K562 (cell line): Measurements from ENCODE around the gene ZBTB9.

Experiments
- ATF1 ChIP-seq, 2 experiments: fragments of 450-650 bp in 1 of 2; IDR thresholded peaks; 2 replicates each; pipeline ENCODE4 v1.6.1; 2016; ENCODE audit warnings: missing compliant biosample characterization in 1 of 2, missing genetic modification characterization in 1 of 2
- EWSR1 ChIP-seq: fragments of 450-650 bp; IDR thresholded peaks from 2 replicates; pipeline ENCODE4 v1.6.1; 2018; ENCODE audit warnings: borderline replicate concordance, mild to moderate bottlenecking, low read depth, moderate library complexity; ENCODE audit not compliant: partially characterized antibody
- NBN ChIP-seq: fragments of 450-650 bp; IDR thresholded peaks from 2 replicates; pipeline ENCODE4 v1.6.1; 2016; ENCODE audit warnings: low read depth, mild to moderate bottlenecking
- RAD21 ChIP-seq, 2 experiments: fragments of 250-450 bp in 1 of 2; fragments of 450-650 bp in 1 of 2; sonication (Bioruptor Pico) in 1 of 2; formaldehyde crosslinking in 1 of 2; IDR thresholded peaks in 1 of 2; conservative IDR thresholded peaks in 1 of 2; 2 replicates each; pipeline versions ENCODE4 v1.4.0 to v1.8.0; 2020 to 2022; ENCODE audit warnings: mild to moderate bottlenecking in 2 of 2, moderate library complexity in 1 of 2
- ZC3H8 ChIP-seq: fragments of 450-650 bp; IDR thresholded peaks from 2 replicates; pipeline ENCODE4 v1.6.1; 2017
- TF ChIP-seq, protein P1 (sequence below): sonication (generic); formaldehyde crosslinking; IDR thresholded peaks from 2 replicates; pipeline ENCODE4 v1.8.1; 2023; ENCODE audit warnings: mild to moderate bottlenecking, missing genetic modification reagents
- TF ChIP-seq, protein P2 (sequence below), 3 experiments: IDR thresholded peaks in 2 of 3; conservative IDR thresholded peaks in 1 of 3; 2 replicates each; pipeline ENCODE4 v1.5.1; 2011 to 2012; ENCODE audit warnings: low read length in 3 of 3, mild to moderate bottlenecking in 3 of 3, control low read depth in 2 of 3, improper control_type of control experiment in 1 of 3, inconsistent platforms in 1 of 3, low read depth in 1 of 3, mixed read lengths in 1 of 3, moderate library complexity in 1 of 3; ENCODE audit not compliant: insufficient read depth in 2 of 3

DNA sequence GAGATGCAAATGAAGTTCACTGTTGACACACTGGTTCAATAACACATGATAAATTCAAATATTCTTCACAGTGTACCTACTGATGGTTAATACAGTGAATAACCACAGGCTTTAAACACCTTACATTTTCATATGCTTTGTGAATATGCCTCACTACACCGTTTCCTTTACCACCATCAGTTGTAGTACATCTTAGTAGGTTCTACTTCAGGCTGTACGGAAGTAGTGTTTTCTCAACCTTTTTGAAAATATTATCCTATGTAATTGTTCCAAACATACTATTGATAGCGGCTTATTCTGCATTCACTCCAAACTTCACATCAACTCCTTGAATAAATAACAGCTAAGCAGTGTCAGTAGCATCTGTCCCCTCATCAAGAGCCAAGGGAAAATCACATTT lies 15.3 kb downstream of the ZBTB9 start:
- no peak for TF ChIP-seq NBN
- no peak for TF ChIP-seq RAD21 (CRISPR knock-in tag; conservative IDR thresholded peaks at IDR 0.05 in 1 of 2, IDR thresholded peaks at IDR 0.05 in 1 of 2)
- TF ChIP-seq, protein P1, sequence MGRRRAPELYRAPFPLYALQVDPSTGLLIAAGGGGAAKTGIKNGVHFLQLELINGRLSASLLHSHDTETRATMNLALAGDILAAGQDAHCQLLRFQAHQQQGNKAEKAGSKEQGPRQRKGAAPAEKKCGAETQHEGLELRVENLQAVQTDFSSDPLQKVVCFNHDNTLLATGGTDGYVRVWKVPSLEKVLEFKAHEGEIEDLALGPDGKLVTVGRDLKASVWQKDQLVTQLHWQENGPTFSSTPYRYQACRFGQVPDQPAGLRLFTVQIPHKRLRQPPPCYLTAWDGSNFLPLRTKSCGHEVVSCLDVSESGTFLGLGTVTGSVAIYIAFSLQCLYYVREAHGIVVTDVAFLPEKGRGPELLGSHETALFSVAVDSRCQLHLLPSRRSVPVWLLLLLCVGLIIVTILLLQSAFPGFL (CRISPR knock-in tag), result no peak
- TF ChIP-seq, protein P2, sequence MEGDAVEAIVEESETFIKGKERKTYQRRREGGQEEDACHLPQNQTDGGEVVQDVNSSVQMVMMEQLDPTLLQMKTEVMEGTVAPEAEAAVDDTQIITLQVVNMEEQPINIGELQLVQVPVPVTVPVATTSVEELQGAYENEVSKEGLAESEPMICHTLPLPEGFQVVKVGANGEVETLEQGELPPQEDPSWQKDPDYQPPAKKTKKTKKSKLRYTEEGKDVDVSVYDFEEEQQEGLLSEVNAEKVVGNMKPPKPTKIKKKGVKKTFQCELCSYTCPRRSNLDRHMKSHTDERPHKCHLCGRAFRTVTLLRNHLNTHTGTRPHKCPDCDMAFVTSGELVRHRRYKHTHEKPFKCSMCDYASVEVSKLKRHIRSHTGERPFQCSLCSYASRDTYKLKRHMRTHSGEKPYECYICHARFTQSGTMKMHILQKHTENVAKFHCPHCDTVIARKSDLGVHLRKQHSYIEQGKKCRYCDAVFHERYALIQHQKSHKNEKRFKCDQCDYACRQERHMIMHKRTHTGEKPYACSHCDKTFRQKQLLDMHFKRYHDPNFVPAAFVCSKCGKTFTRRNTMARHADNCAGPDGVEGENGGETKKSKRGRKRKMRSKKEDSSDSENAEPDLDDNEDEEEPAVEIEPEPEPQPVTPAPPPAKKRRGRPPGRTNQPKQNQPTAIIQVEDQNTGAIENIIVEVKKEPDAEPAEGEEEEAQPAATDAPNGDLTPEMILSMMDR (IDR thresholded peaks at IDR 0.05 in 2 of 3, conservative IDR thresholded peaks at IDR 0.05 in 1 of 3; ENCODE audit: insufficient read depth in 2 of 3, low read depth in 1 of 3, low read length in 3 of 3), result no peak
- no peak for TF ChIP-seq EWSR1
- no peak for TF ChIP-seq ZC3H8
- TF ChIP-seq ATF1 (CRISPR knock-in tag; IDR thresholded peaks at IDR 0.05), result no peak
- TF ChIP-seq ATF1 (tag; IDR thresholded peaks at IDR 0.05), result no peak
